D721Med (cell line): Measurements from ENCODE around the gene AXIN2.

Experiments used
- DNase-seq: peaks from one replicate; pipeline ENCODE4 v3.0.0; 2011; ENCODE audit warnings: low spot score; ENCODE audit not compliant: insufficient read length
- FAIRE-seq: peaks from 2 replicates; lab custom pipeline; 2011; peaks lifted over from hg19 to GRCh38; lab: Jason Lieb, UNC
- TF ChIP-seq, protein P1 (sequence below): IDR thresholded peaks from 2 replicates; pipeline ENCODE4 v1.5.1; 2012; ENCODE audit warnings: mild to moderate bottlenecking, control low read depth; ENCODE audit not compliant: insufficient read depth; ENCODE audit errors: missing control alignments

AXIN2 gene

DNA sequence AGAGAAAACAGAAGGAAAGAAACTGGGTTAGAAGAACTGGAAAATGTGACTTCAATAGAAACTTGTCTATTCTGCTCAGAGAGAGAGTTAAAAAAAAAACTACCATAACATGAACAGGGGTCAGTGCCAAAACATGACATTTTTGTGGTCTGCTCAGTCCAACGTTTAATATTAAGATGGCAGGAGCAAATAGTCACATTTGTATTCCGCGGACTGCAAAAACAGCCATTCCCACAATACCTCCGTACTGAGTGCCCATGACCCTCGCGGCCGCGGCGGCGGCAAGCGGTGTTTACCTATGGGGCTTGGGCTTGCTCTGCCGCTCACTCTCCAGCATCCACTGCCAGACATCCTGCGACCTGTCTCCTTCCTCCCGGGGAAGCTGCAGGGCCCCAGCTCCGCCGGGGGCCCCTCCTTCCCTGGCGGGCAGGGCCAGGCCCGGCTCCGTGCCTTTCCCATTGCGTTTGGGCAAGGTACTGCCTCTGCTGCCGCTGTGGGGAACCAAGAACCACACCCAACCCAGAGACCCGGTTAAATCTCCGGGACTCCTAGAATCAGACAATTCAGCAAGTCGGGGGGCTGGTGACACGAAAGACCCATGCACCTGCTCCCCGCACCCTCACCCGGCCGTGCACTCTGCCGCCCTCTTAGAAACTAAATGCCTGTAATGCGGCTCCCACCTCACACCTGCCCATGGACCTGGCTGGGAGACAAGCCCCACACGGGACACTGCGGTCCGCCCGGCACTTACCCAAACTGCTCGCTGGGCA is 24.7 kb downstream of the AXIN2 start:
- DNase-seq (no peak), FAIRE-seq (no peak)
- TF ChIP-seq, protein P1, sequence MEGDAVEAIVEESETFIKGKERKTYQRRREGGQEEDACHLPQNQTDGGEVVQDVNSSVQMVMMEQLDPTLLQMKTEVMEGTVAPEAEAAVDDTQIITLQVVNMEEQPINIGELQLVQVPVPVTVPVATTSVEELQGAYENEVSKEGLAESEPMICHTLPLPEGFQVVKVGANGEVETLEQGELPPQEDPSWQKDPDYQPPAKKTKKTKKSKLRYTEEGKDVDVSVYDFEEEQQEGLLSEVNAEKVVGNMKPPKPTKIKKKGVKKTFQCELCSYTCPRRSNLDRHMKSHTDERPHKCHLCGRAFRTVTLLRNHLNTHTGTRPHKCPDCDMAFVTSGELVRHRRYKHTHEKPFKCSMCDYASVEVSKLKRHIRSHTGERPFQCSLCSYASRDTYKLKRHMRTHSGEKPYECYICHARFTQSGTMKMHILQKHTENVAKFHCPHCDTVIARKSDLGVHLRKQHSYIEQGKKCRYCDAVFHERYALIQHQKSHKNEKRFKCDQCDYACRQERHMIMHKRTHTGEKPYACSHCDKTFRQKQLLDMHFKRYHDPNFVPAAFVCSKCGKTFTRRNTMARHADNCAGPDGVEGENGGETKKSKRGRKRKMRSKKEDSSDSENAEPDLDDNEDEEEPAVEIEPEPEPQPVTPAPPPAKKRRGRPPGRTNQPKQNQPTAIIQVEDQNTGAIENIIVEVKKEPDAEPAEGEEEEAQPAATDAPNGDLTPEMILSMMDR = no peak

DNA sequence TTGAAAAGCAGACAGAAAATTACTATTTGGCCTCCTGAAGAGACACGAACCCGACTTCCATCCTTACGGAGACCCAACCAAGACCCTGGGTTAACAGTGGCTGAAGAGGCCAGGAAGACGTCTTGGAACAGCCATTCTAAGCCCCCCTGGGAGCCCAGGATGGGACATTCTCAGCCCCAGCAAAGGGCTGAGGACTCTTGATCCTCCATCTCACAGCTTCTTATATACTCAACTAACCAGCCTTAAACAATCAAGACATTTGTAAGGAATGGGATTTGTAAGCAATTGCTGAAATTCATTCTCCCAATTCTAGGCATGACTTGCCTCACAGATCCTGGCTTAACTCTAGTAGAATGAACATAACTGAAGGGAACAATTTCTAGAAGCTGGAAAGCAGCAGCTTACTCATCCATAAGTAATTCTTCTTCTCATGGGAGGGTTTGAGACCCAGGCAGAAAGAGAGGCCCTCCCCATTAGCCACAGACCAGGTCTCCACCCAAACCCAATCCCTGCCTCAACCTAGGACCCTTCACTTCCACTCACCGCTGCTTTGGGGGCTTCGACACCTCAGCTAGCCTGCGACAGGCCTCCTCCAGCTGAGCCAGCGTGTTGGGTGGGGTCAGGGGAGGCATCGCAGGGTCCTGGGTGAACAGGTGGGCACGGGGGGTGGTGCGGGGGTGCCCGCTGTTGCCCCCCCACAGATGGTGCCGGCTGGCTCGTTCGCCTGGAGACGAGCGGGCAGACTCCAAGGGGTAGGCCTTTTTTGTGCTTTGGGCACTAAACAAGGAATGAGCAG is 25.5 kb downstream of the AXIN2 start:
- TF ChIP-seq, protein P1 = no peak
- no peak for DNase-seq
- no peak for FAIRE-seq

DNA sequence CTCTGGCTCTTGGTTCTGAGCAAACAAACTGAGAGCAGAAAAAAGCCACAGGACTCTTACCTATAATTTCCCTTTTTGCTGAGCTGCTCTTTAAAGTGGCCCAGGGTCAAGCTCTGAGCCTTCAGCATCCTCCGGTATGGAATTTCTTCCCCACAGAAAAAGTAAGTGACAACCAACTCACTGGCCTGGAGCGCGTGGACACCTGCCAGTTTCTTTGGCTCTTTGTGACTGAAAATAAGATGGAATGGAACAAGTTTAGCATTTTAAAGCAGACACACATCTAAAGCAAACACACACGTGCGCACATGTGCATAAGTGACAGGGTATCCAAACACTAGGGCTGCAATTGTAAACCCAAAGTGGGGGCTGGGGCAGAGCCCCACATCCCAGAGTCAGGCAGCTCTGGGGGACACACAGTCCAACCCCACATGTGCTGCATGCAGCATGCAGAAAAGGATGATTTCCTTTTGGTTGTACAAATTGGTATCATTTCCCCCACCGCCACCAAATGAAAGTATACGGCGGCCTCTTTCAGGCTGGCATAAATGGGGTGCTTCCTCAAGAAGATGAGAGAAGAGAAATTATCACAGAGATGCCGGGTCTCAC is 27.5 kb downstream of the AXIN2 start:
- DNase-seq (no peak), FAIRE-seq (no peak)
- TF ChIP-seq, protein P1 = no peak

DNA sequence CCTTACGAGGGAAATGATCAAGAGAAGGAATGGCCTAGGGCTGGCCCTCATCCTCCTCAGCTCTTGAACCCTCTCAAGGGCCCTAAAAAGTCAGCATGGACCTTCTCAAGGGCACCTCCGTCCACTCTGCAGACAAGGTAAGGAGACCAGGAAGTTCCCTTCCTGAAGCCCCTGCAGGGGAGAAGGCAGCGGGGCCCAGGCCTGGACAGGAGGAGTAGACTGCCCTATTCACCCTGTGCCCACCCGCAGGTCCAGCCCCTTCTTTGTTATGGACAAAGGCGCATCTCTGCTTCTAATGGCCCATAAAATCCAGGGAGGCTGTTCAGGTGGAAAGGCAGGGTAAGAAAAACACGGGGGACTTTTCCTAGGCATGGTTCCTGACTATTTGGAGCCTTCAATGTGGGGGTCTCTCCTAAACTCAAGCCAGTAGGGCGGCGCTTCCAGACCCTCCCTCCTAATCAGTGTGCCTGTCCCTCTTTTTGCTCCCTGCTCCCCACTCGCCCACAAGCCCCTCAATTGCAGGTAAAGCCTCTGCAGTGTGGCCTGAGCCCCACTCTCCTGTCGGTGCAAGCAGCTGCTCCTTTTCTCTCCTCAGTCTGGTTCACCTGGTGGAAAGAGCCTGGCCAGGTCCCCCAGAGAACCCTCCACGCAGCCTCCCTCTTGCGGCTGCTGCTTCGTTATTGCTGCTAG is 28.2 kb downstream of the AXIN2 start:
- DNase-seq (no peak), FAIRE-seq (no peak)
- TF ChIP-seq, protein P1 = no peak

DNA sequence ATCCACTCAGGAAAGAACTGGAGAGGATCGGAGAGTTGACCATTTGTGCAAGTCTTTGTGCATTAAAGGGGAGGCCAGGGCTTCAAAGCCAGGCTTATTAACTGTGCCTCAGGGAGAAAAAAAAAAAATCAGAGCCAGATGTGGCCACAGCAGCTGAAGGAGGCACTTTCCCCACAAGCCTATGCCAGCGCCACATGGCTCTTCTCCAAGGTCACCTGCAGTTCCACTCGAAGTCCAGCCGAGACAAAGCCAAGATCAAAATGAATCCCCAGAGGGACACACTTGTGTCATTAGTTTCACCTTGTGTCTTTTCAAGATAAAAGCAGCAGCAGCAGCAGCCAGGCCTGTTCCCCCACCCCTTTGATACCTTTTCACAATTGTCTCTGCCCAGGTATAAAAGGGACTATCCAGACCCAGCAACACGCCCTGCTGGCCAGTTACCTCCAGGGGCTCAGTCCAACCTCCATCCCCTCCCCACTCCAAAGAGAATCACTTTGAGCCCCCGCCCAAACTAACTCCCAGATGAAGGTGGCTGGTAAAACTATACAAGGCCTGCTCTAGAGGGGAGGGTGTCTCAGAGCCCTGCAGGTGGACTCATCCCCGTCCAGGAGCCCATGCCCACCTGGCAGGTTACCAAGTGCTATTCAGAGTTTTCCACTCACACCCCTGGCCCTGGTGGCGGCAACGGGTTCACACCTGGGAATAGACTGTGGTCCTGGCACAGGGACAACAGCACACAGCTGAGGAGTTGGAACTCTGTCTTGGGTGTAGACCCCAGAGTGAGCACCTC is 29.2 kb downstream of the AXIN2 start:
- FAIRE-seq (no peak), DNase-seq (no peak)
- TF ChIP-seq, protein P1 = no peak
